H1 (cell line): Measurements from ENCODE around the gene CNOT1. TPM values are rescaled to one million over a fixed set of nuclear protein-coding genes. Genes with fewer than 3 reads are reported as not detected.

Experiments used
- CTCF ChIA-PET: fragments of 300-600 bp; sonication (Branson Sonifier 250); formaldehyde crosslinking; loops from one replicate; lab custom pipeline; 2021; ENCODE audit not compliant: partially characterized antibody; lab: Charles Lee
- POLR2A ChIA-PET: fragments of 300-600 bp; sonication (Branson Sonifier 250); formaldehyde crosslinking; loops from one replicate; lab custom pipeline; 2021; ENCODE audit warnings: inconsistent platforms; ENCODE audit not compliant: partially characterized antibody; lab: Charles Lee
- DNase-seq, 2 experiments: peaks; one replicate each; pipeline versions ENCODE4 v3.0.0 to v3.0.0-alpha.2; 2010 to 2022; ENCODE audit warnings: low spot score in 2 of 2, low read depth in 1 of 2, mixed read lengths in 1 of 2
- FAIRE-seq: peaks from 2 replicates; lab custom pipeline; 2011; peaks lifted over from hg19 to GRCh38; lab: Jason Lieb, UNC
- H2AFZ ChIP-seq: 2 replicates; pipeline ENCODE4 v1.8.1; 2012; ENCODE audit warnings: low read length, inconsistent platforms
- H2AK5ac ChIP-seq: 2 replicates; pipeline ENCODE4 v1.6.1; 2013; ENCODE audit warnings: low read depth, low read length
- H2BK120ac ChIP-seq: replicated peaks from 2 replicates; pipeline ENCODE3; 2013; ENCODE audit warnings: low read depth, low read length, inconsistent platforms
- H2BK12ac ChIP-seq: 2 replicates; pipeline ENCODE4 v1.6.1; 2013; ENCODE audit warnings: low read depth, low read length
- H2BK15ac ChIP-seq: 2 replicates; pipeline ENCODE4 v1.6.1; 2013; ENCODE audit warnings: low read length
- H2BK20ac ChIP-seq: 2 replicates; pipeline ENCODE4 v1.6.1; 2013; ENCODE audit warnings: low read length
- H2BK5ac ChIP-seq: 2 replicates; pipeline ENCODE4 v1.6.1; 2013; ENCODE audit warnings: low read depth, low read length
- H3K14ac ChIP-seq: 2 replicates; pipeline ENCODE4 v1.6.1; 2013; ENCODE audit warnings: inconsistent platforms; ENCODE audit not compliant: insufficient read length
- H3K18ac ChIP-seq: 2 replicates; pipeline ENCODE4 v1.6.1; 2013; ENCODE audit warnings: low read length; ENCODE audit errors: extremely low read depth
- H3K23ac ChIP-seq: 2 replicates; pipeline ENCODE4 v1.6.1; 2013; ENCODE audit warnings: inconsistent platforms; ENCODE audit not compliant: insufficient read length
- H3K23me2 ChIP-seq: 2 replicates; pipeline ENCODE4 v1.6.1; 2013; ENCODE audit warnings: low read depth, low read length
- H3K27ac ChIP-seq: 2 replicates; pipeline ENCODE4 v1.6.1; 2011; ENCODE audit warnings: low read depth, low read length, inconsistent platforms
- H3K27me3 ChIP-seq, 4 experiments: replicated peaks in 1 of 4; 1 replicate in 1 of 4; 2 replicates in 3 of 4; pipeline versions ENCODE4 v1.6.1 to v1.8.1; 2011 to 2013; ENCODE audit warnings: low read length in 3 of 4, mild to moderate bottlenecking in 3 of 4, inconsistent platforms in 2 of 4, mixed read lengths in 2 of 4, moderate library complexity in 1 of 4; ENCODE audit not compliant: control insufficient read depth in 3 of 4, insufficient read depth in 3 of 4; ENCODE audit errors: extremely low read depth in 1 of 4
- H3K36me3 ChIP-seq, 4 experiments: 2 replicates each; pipeline versions ENCODE4 v1.6.1 to v1.8.1; 2011 to 2013; ENCODE audit warnings: mild to moderate bottlenecking in 4 of 4, low read length in 3 of 4, moderate library complexity in 2 of 4, control low read depth in 1 of 4, inconsistent platforms in 1 of 4; ENCODE audit not compliant: insufficient read depth in 4 of 4, control insufficient read depth in 2 of 4
- H3K4ac ChIP-seq: replicated peaks from 2 replicates; pipeline ENCODE3; 2013; ENCODE audit warnings: low read length, low read depth, mixed read lengths, inconsistent platforms; ENCODE audit not compliant: insufficient read length
- H3K4me1 ChIP-seq, 4 experiments: replicated peaks in 1 of 4; 1 replicate in 1 of 4; 2 replicates in 3 of 4; pipeline versions ENCODE4 v1.6.1 to v1.8.1; 2011 to 2013; ENCODE audit warnings: low read length in 3 of 4, inconsistent platforms in 2 of 4, mixed read lengths in 1 of 4; ENCODE audit not compliant: insufficient read depth in 4 of 4, control insufficient read depth in 3 of 4
- H3K4me2 ChIP-seq, 2 experiments: 2 replicates each; pipeline versions ENCODE4 v1.6.1 to v1.8.1; 2011 to 2013; ENCODE audit warnings: low read depth in 2 of 2, low read length in 2 of 2, control low read depth in 1 of 2, inconsistent platforms in 1 of 2, mild to moderate bottlenecking in 1 of 2; ENCODE audit not compliant: insufficient read depth in 1 of 2
- H3K4me3 ChIP-seq, 4 experiments: fragments of 200-600, 300-600 bp in 1 of 4; sonication (generic), shearing (Covaris generic), sonication (Bioruptor Twin) in 1 of 4; 2 replicates each; pipeline versions ENCODE4 v1.5.1 to v1.8.1; 2011 to 2016; ENCODE audit warnings: low read length in 4 of 4, low read depth in 3 of 4, control low read depth in 2 of 4, inconsistent platforms in 2 of 4, mild to moderate bottlenecking in 2 of 4, mixed read lengths in 1 of 4, moderate library complexity in 1 of 4; ENCODE audit not compliant: insufficient read depth in 2 of 4; ENCODE audit errors: extremely low read depth in 1 of 4
- H3K56ac ChIP-seq: replicated peaks from 2 replicates; pipeline ENCODE3; 2013; ENCODE audit warnings: low read depth, mild to moderate bottlenecking, mixed read lengths, low read length, inconsistent platforms; ENCODE audit not compliant: insufficient read length
- H3K79me1 ChIP-seq: 2 replicates; pipeline ENCODE4 v1.6.1; 2013; ENCODE audit warnings: low read depth, low read length, control low read depth
- H3K79me2 ChIP-seq, 2 experiments: 2 replicates each; pipeline versions ENCODE4 v1.6.1 to v1.8.1; 2012 to 2013; ENCODE audit warnings: low read length in 2 of 2, mild to moderate bottlenecking in 2 of 2, inconsistent platforms in 1 of 2; ENCODE audit not compliant: insufficient read depth in 2 of 2, control insufficient read depth in 1 of 2
- H3K9ac ChIP-seq, 4 experiments: replicated peaks in 1 of 4; 1 replicate in 1 of 4; 2 replicates in 3 of 4; pipeline versions ENCODE4 v1.6.1 to v1.8.1; 2011 to 2013; ENCODE audit warnings: low read depth in 3 of 4, low read length in 3 of 4, control low read depth in 2 of 4, mild to moderate bottlenecking in 2 of 4, moderate library complexity in 2 of 4, inconsistent platforms in 1 of 4; ENCODE audit errors: extremely low read depth in 1 of 4
- H3K9me3 ChIP-seq, 2 experiments: 2 replicates each; pipeline versions ENCODE4 v1.6.1 to v1.8.1; 2012 to 2013; ENCODE audit warnings: mild to moderate bottlenecking in 2 of 2, moderate library complexity in 2 of 2, control low read depth in 1 of 2, inconsistent platforms in 1 of 2, low read depth in 1 of 2, low read length in 1 of 2, mixed read lengths in 1 of 2; ENCODE audit not compliant: insufficient read depth in 2 of 2
- H4K20me1 ChIP-seq, 2 experiments: replicated peaks in 1 of 2; 2 replicates each; pipeline versions ENCODE3 to v1.8.1; 2011 to 2013; ENCODE audit warnings: inconsistent platforms in 2 of 2, low read length in 2 of 2, mild to moderate bottlenecking in 1 of 2; ENCODE audit not compliant: insufficient read depth in 2 of 2, control insufficient read depth in 1 of 2
- H4K5ac ChIP-seq: 2 replicates; pipeline ENCODE4 v1.6.1; 2013; ENCODE audit warnings: low read length, low read depth, mixed read lengths, inconsistent platforms; ENCODE audit not compliant: insufficient read length
- H4K8ac ChIP-seq: 2 replicates; pipeline ENCODE4 v1.8.0; 2013; ENCODE audit warnings: mild to moderate bottlenecking, moderate library complexity, low read length, inconsistent platforms; ENCODE audit not compliant: insufficient read depth; ENCODE audit errors: extremely low read depth
- H4K91ac ChIP-seq: replicated peaks from 2 replicates; pipeline ENCODE3; 2013; ENCODE audit warnings: low read length, mixed read lengths, inconsistent platforms; ENCODE audit not compliant: insufficient read length
- CBX5 ChIP-seq: fragments of 300-800, 300-1000 bp; sonication (generic); IDR thresholded peaks from 2 replicates; pipeline ENCODE4 v1.7.1; 2016; ENCODE audit warnings: antibody characterized with exemption, low read length, low read depth
- CTCF ChIP-seq, 3 experiments: IDR thresholded peaks; 1 replicate in 2 of 3; 2 replicates in 1 of 3; pipeline versions ENCODE4 v1.5.1 to v1.6.1; 2011; ENCODE audit warnings: low read length in 3 of 3, mild to moderate bottlenecking in 3 of 3, inconsistent platforms in 2 of 3, low read depth in 1 of 3, moderate library complexity in 1 of 3; ENCODE audit not compliant: insufficient read depth in 1 of 3; ENCODE audit errors: control extremely low read depth in 1 of 3
- JUND ChIP-seq: IDR thresholded peaks from 2 replicates; pipeline ENCODE4 v1.6.1; 2011; ENCODE audit warnings: mild to moderate bottlenecking, improper control_type of control experiment, low read length
- RAD21 ChIP-seq, 2 experiments: IDR thresholded peaks in 1 of 2; conservative IDR thresholded peaks in 1 of 2; 2 replicates each; pipeline ENCODE4 v1.6.1; 2011; ENCODE audit warnings: low read depth in 2 of 2, low read length in 2 of 2, improper control_type of control experiment in 1 of 2, inconsistent platforms in 1 of 2, mild to moderate bottlenecking in 1 of 2, moderate library complexity in 1 of 2
- SAP30 ChIP-seq: fragments of 300-600 bp; sonication (generic); IDR thresholded peaks from 2 replicates; pipeline ENCODE4 v1.7.1; 2012; ENCODE audit warnings: low read length, moderate library complexity, mild to moderate bottlenecking, inconsistent platforms; ENCODE audit not compliant: insufficient read depth, insufficient replicate concordance
- ZNF274 ChIP-seq: IDR thresholded peaks from 2 replicates; pipeline ENCODE4 v1.7.0; 2012; ENCODE audit warnings: low read length, borderline replicate concordance; ENCODE audit errors: extremely low read depth
- WGBS, 2 experiments: shearing (Covaris generic) in 1 of 2; methylation state at CpG; one replicate each; pipeline versions ENCODE4 v1.1.6 to v1.1.7; 2013 to 2015; ENCODE audit warnings: low lambda C conversion rate in 2 of 2, mixed read lengths in 2 of 2, inconsistent platforms in 1 of 2, low coverage in 1 of 2, missing lambda C conversion rate in 1 of 2; ENCODE audit not compliant: insufficient replicate concordance in 2 of 2, insufficient coverage in 1 of 2, insufficient read length in 1 of 2; ENCODE audit errors: extremely low coverage in 1 of 2, missing lambda C conversion rate in 1 of 2; 5-methylcytosine and 5-hydroxymethylcytosine counted together
- polyA plus RNA-seq, 7 experiments: library from polyadenylated mRNA; depleted of rRNA in 3 of 7; stranded (reverse) in 5 of 7; unstranded in 2 of 7; fragments of >200 nt in 5 of 7; fragments of 200-250 nt in 2 of 7; gene quantifications; 1 replicate in 5 of 7; 2 replicates in 1 of 7; 4 replicates in 1 of 7; pipeline versions ENCODE4 v1.2.1 to v1.2.3, GENCODE V29; 2011 to 2013; ENCODE audit warnings: missing spikeins in 2 of 7, mixed read lengths in 2 of 7
- total RNA-seq: library from RNA; stranded (reverse); fragmentation: NEBNext Ultra II Directional; extraction: Animal tissue kit (Norgen Biotek cat#: 25700); gene quantifications from 2 replicates; pipeline ENCODE4 v1.2.1, GENCODE V29; 2021

Gene CNOT1
- total and polyA plus RNA-seq, 2 of the 8 experiments (the other 6 are each of a cell fraction or from before 2014, with no cell fraction given), result 306 to 319 TPM

DNA sequence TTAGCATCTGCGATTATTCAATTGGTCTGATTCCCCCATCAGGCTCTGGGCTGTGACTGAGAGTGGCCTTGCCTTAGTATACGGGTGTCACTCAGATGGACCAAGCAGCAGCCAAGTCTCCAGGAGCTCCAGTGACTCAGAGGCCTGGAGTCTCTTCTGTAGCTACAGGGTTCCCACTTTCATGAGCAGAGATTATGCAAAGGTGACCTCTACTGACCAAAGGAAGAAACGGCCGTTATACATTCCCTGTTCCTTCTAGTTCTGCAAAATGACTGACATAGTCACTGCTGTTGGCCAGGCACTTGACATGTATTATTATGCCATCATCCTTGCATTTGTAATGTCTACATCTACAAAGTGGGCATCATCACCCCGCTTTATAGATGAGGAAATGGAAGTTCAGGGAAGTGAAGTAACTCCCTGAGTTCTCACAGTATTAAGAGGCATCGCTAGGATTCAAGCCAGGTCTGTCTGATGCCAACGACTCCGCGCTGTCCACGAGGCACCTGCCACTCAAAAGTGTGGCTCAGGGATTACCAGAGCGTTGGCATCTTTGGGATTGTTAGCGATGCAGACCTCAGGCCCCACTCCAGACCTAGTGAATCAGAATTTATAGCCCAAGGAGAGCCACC is 31.7 kb upstream of the CNOT1 start:
- Histone ChIP-seq H3K23me2 (no peaks in the 10 kb centered on the region), H3K9me3 (no peaks in the 10 kb centered on the region), H3K23ac (no peak overlapping the region), H3K14ac (no peak overlapping the region), H2AFZ (no peak overlapping the region), H3K4ac (no peak overlapping the region), H3K18ac (no peak overlapping the region), H3K36me3 (no peaks in the 10 kb centered on the region), H4K20me1 (no peaks in the 10 kb centered on the region), H4K91ac (no peak overlapping the region), H2BK15ac (no peak overlapping the region), H3K4me1 (no peaks in the 10 kb centered on the region), H3K4me2 (no peak overlapping the region), H3K27me3 (no peaks in the 10 kb centered on the region), H3K79me2 (no peaks in the 10 kb centered on the region), H3K27ac (no peak overlapping the region), H3K9ac (no peak overlapping the region), H2AK5ac (no peak overlapping the region), H4K5ac (no peak overlapping the region), H2BK5ac (no peak overlapping the region), H3K56ac (no peak overlapping the region), H2BK12ac (no peak overlapping the region), H2BK120ac (no peak overlapping the region), H3K79me1 (no peaks in the 10 kb centered on the region; the same call in 1 of the 2 replicates), H2BK20ac (no peak overlapping the region), H3K4me3 (no peak overlapping the region), H4K8ac (no peak overlapping the region)
- FAIRE-seq, result peak; percentile 72
- peak in 1 of 2 experiments; percentile 19 for DNase-seq
- 56% methylated on average over 12 of the region's 12 CpGs; no CpG with 5 or more reads in 1 of the 2 experiments for WGBS, 2 experiments
- no peak for TF ChIP-seq CBX5
- no peak for TF ChIP-seq SAP30
- peak in 2 of 3 experiments; percentile 70 to 76; a peak in 3 of 4 replicates for TF ChIP-seq CTCF (IDR thresholded peaks at IDR 0.05; ENCODE audit: control extremely low read depth in 1 of 3, insufficient read depth in 1 of 3, low read depth in 1 of 3, low read length in 3 of 3)
- TF ChIP-seq RAD21 (IDR thresholded peaks at IDR 0.05 in 1 of 2, conservative IDR thresholded peaks at IDR 0.05 in 1 of 2; ENCODE audit: low read depth in 2 of 2, low read length in 2 of 2), result peak; percentile 93 to 94
- TF ChIP-seq ZNF274, result no peak
- peak; percentile 57; the same call in 1 of the 2 replicates for TF ChIP-seq JUND
- CTCF ChIA-PET, result interaction anchor here (0.6 to 2.7 kb wide), 25 partner anchors 9 to 362 kb away, joined by 3 to 17 read pairs (median 4); partner anchors contain the start of gene SLC38A7
- POLR2A ChIA-PET, result interaction anchor here (0.6 to 1.0 kb wide), 2 partner anchors 9 to 33 kb away, joined by 3 to 8 read pairs; no protein-coding TSS in a partner anchor
